A673 (cell line): Measurements from ENCODE around the gene ARV1.

Experiments used
- CTCF ChIP-seq: fragments of 300-800, 200-600 bp; sonication (generic); conservative IDR thresholded peaks from 2 replicates; pipeline ENCODE4 v1.5.1; 2017; ENCODE audit warnings: low read depth, mild to moderate bottlenecking, antibody characterized with exemption, low read length, moderate library complexity, mixed read lengths
- EZH2 ChIP-seq: fragments of 200-600 bp; sonication (generic); IDR thresholded peaks from 2 replicates; pipeline ENCODE4 v1.6.1; 2017; ENCODE audit warnings: borderline replicate concordance, low read depth, mild to moderate bottlenecking, mixed read lengths, antibody characterized with exemption, low read length; ENCODE audit not compliant: poor library complexity, severe bottlenecking

GRCh38 chr1:230976360-230976759 lies 2.5 kb upstream of the ARV1 start:
- no peak for TF ChIP-seq CTCF
- TF ChIP-seq EZH2, result no peak
